Fibroblast of lung (primary cell): Measurements from ENCODE around the gene FBXO3. TPM values are rescaled to one million over a fixed set of nuclear protein-coding genes. Genes with fewer than 3 reads are reported as not detected.
A peak's percentile ranks its signal among the peaks of the same experiment; 100 is the strongest.

Experiments
- DNase-seq, 2 donors: peaks; one replicate each; pipeline versions ENCODE4 v3.0.0 to v3.0.0-alpha.2; 2010; ENCODE audit warnings: low read depth in 2 of 2
- H2AFZ ChIP-seq: 2 replicates; pipeline ENCODE4 v1.5.1; 2012; ENCODE audit warnings: low read length, control low read depth, inconsistent platforms
- H3K27ac ChIP-seq: 2 replicates; pipeline ENCODE4 v1.5.1; 2011; ENCODE audit warnings: low read length, control low read depth; ENCODE audit not compliant: insufficient read depth
- H3K27me3 ChIP-seq: 2 replicates; pipeline ENCODE4 v1.5.1; 2011; ENCODE audit warnings: mild to moderate bottlenecking, low read length; ENCODE audit not compliant: control insufficient read depth, insufficient read depth
- H3K36me3 ChIP-seq: 2 replicates; pipeline ENCODE4 v1.5.1; 2011; ENCODE audit warnings: low read length; ENCODE audit not compliant: control insufficient read depth, insufficient read depth
- H3K4me1 ChIP-seq: 2 replicates; pipeline ENCODE4 v1.5.1; 2011; ENCODE audit warnings: low read length; ENCODE audit not compliant: control insufficient read depth, insufficient read depth; ENCODE audit errors: extremely low read depth
- H3K4me2 ChIP-seq: 2 replicates; pipeline ENCODE4 v1.5.1; 2011; ENCODE audit warnings: low read length, control low read depth; ENCODE audit not compliant: insufficient read depth; ENCODE audit errors: extremely low read depth
- H3K4me3 ChIP-seq, 4 experiments: fragments of 200-600 bp in 1 of 4; sonication (generic) in 1 of 4; replicated peaks in 1 of 4; 2 replicates each; pipeline ENCODE4 v1.5.1; 2011 to 2016; ENCODE audit warnings: low read length in 4 of 4, low read depth in 3 of 4, mild to moderate bottlenecking in 3 of 4, control low read depth in 2 of 4, inconsistent platforms in 1 of 4, mixed read lengths in 1 of 4; ENCODE audit not compliant: insufficient read depth in 1 of 4; ENCODE audit errors: control extremely low read depth in 1 of 4
- H3K79me2 ChIP-seq: 2 replicates; pipeline ENCODE4 v1.5.1; 2012; ENCODE audit warnings: mild to moderate bottlenecking, low read length, inconsistent platforms; ENCODE audit not compliant: control insufficient read depth, insufficient read depth
- H3K9ac ChIP-seq: 2 replicates; pipeline ENCODE4 v1.5.1; 2011; ENCODE audit warnings: mild to moderate bottlenecking, low read length, control low read depth; ENCODE audit not compliant: insufficient read depth
- H3K9me3 ChIP-seq: 2 replicates; pipeline ENCODE4 v1.5.1; 2012; ENCODE audit warnings: low read depth, low read length; ENCODE audit not compliant: control insufficient read depth, insufficient read depth
- H4K20me1 ChIP-seq: 2 replicates; pipeline ENCODE4 v1.5.1; 2011; ENCODE audit warnings: low read length; ENCODE audit not compliant: control insufficient read depth, insufficient read depth; ENCODE audit errors: extremely low read depth
- CTCF ChIP-seq, 2 donors: IDR thresholded peaks in 1 of 2; conservative IDR thresholded peaks in 1 of 2; 1 replicate in 1 of 2; 2 replicates in 1 of 2; pipeline ENCODE4 v1.5.1; 2011 to 2012; ENCODE audit warnings: low read length in 2 of 2, control low read depth in 1 of 2, inconsistent platforms in 1 of 2, low read depth in 1 of 2, mild to moderate bottlenecking in 1 of 2
- EZH2 ChIP-seq: IDR thresholded peaks from 2 replicates; pipeline ENCODE4 v1.5.1; 2012; ENCODE audit warnings: low read length, control low read depth, mild to moderate bottlenecking; ENCODE audit errors: missing control alignments
- polyA plus RNA-seq, 2 donors: library from polyadenylated mRNA; depleted of rRNA in 1 of 2; stranded (reverse) in 1 of 2; unstranded in 1 of 2; fragments of >200 nt; gene quantifications; 2 replicates each; pipeline ENCODE4 v1.2.1, GENCODE V29; 2011 to 2012; ENCODE audit warnings: missing spikeins in 1 of 2
- total RNA-seq: library from RNA; depleted of rRNA; stranded (reverse); fragments of >200 nt; gene quantifications from 2 replicates; pipeline ENCODE4 v1.2.1, GENCODE V29; 2014

The FBXO3 gene
- total and polyA plus RNA-seq, 2 donors (not counting 1 experiment from before 2014, with no cell fraction given) = 28.7 to 46.2 TPM

DNA sequence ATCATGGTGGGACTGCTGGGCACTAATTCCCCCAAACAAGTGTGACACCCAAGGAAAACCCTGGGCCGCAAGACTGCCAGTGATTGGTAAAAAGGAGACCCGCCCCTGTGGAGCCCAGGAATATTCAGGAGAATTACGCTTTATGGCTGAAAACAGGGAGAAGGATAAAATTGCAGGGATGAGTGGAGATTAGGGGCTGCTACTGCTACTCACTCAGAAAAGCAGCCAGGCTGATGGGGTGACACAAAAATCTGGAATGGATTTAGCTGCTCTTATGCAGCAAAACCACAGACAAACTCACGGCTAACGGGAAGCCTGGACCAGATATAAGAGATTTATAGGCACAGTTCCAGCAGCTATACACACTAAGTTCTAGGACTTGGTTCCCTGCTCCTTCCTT is 4.4 kb upstream of the FBXO3 start:
- no peak for TF ChIP-seq EZH2
- no peak for TF ChIP-seq CTCF (conservative IDR thresholded peaks at IDR 0.05 in 1 of 2, IDR thresholded peaks at IDR 0.05 in 1 of 2; ENCODE audit: low read depth in 1 of 2, low read length in 2 of 2)
- peaks cover 3% of the 10 kb centered on the region for H3K79me2 ChIP-seq
- no peaks in the 10 kb centered on the region for H3K27me3 ChIP-seq
- peak overlapping the region; percentile 47 for H2AFZ ChIP-seq
- H3K4me1 ChIP-seq = peaks cover 13% of the 10 kb centered on the region
- no peaks in the 10 kb centered on the region for H3K9me3 ChIP-seq
- peak overlapping the region; percentile 49 for H3K4me2 ChIP-seq
- H3K9ac ChIP-seq = no peak overlapping the region
- no peak overlapping the region for H3K27ac ChIP-seq
- no peaks in the 10 kb centered on the region for H3K36me3 ChIP-seq
- H3K4me3 ChIP-seq = no peak overlapping the region
- peak; percentile 80 to 91 for DNase-seq
- no peaks in the 10 kb centered on the region for H4K20me1 ChIP-seq

- Histone ChIP-seq H3K79me2 (peaks cover 7% of the 10 kb centered on the region), H3K4me1 (peaks cover 13% of the 10 kb centered on the region), H3K4me2 (no peak overlapping the region), H3K9me3 (no peaks in the 10 kb centered on the region), H3K27ac (no peak overlapping the region), H3K36me3 (no peaks in the 10 kb centered on the region), H3K27me3 (no peaks in the 10 kb centered on the region), H4K20me1 (no peaks in the 10 kb centered on the region), H3K4me3 (no peak overlapping the region), H3K9ac (no peak overlapping the region), H2AFZ (no peak overlapping the region)
- TF ChIP-seq CTCF (conservative IDR thresholded peaks at IDR 0.05 in 1 of 2, IDR thresholded peaks at IDR 0.05 in 1 of 2; ENCODE audit: low read depth in 1 of 2, low read length in 2 of 2) (no peak), EZH2 (no peak)
- no peak for DNase-seq
These were observed 3.6 kb upstream of the FBXO3 start for GRCh38 chr11:33777906-33778305.

GRCh38 chr11:33775832-33776470 is 1.6 kb upstream of the FBXO3 start:
- Histone ChIP-seq H2AFZ (no peak overlapping the region), H3K79me2 (peaks cover 17% of the 10 kb centered on the region), H3K27ac (no peak overlapping the region), H3K9me3 (no peaks in the 10 kb centered on the region), H3K4me2 (peak overlapping the region; percentile 81), H3K4me3 (no peak overlapping the region), H3K27me3 (no peaks in the 10 kb centered on the region), H4K20me1 (no peaks in the 10 kb centered on the region), H3K4me1 (peaks cover 13% of the 10 kb centered on the region), H3K9ac (no peak overlapping the region), H3K36me3 (no peaks in the 10 kb centered on the region)
- DNase-seq = peak; percentile 21 to 45
- TF ChIP-seq EZH2 (no peak), CTCF (conservative IDR thresholded peaks at IDR 0.05 in 1 of 2, IDR thresholded peaks at IDR 0.05 in 1 of 2; ENCODE audit: low read depth in 1 of 2, low read length in 2 of 2) (no peak)
